ENCODE data around the gene TMEM108. TPM values are rescaled to one million over a fixed set of nuclear protein-coding genes. Genes with fewer than 3 reads are reported as not detected.

TMEM108 gene
- total RNA-seq, 4 donors from 2014 or later: 0.54 to 2.9 (median 1.4) TPM

GRCh38 chr3:133301731-133302130 is 263.5 kb downstream of the TMEM108 start:
- TF ChIP-seq POLR2A (IDR thresholded peaks at IDR 0.05): no peak
- TF ChIP-seq CTCF (IDR thresholded peaks at IDR 0.05): no peak
- no peak overlapping the region for H3K4me3 ChIP-seq (ENCODE audit: low read depth, poor library complexity, severe bottlenecking)
- intact Hi-C loops (cut with DNase I; ENCODE audit: low total_unique reads): no loop called here
- DNase-seq (ENCODE audit: low spot score in 2 of 2): no peak

- intact Hi-C loops (cut with DNase I; ENCODE audit: low total_unique reads): no loop called here
- WGBS, 2 donors: 93 to 94% methylated on average over 1 of the region's 1 CpG
These were observed 265.2 kb downstream of the TMEM108 start for GRCh38 chr3:133303430-133303829.

DNA sequence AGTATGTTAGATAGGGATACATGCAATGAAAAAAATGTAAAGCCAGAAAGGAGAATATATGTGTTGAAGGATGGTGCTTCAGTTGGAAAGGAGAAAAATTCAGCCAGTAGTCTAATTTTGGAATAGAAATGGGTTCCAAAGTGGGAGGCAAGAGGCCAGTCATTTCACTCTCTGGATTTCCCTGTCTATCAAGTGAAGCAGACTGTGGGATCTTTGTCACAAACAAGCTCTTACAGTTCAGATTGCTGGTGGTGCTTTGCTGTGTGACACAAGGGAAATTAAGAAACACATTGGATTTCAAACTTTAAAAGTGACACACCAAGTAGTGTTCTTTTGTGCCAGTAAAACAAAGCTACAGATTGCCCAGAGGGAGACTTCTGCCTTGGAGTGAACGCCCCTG is 279.7 kb downstream of the TMEM108 start:
- no peak for TF ChIP-seq CTCF (IDR thresholded peaks at IDR 0.05)
- no peak for TF ChIP-seq POLR2A (IDR thresholded peaks at IDR 0.05)
- DNase-seq (ENCODE audit: low spot score in 2 of 2): no peak
- no peak overlapping the region for H3K4me3 ChIP-seq (ENCODE audit: low read depth, poor library complexity, severe bottlenecking)
- intact Hi-C loops (cut with DNase I; ENCODE audit: low total_unique reads): no loop called here
- WGBS, 2 donors: 71 to 81% methylated on average over 1 of the region's 1 CpG

More at GRCh38 chr3:133303430-133303829, 265.2 kb downstream of the TMEM108 start:
- no peak for DNase-seq (ENCODE audit: low spot score in 2 of 2)
- no peak overlapping the region for H3K4me3 ChIP-seq (ENCODE audit: low read depth, poor library complexity, severe bottlenecking)
- no peak for TF ChIP-seq POLR2A (IDR thresholded peaks at IDR 0.05)
- TF ChIP-seq CTCF (IDR thresholded peaks at IDR 0.05): no peak

DNA sequence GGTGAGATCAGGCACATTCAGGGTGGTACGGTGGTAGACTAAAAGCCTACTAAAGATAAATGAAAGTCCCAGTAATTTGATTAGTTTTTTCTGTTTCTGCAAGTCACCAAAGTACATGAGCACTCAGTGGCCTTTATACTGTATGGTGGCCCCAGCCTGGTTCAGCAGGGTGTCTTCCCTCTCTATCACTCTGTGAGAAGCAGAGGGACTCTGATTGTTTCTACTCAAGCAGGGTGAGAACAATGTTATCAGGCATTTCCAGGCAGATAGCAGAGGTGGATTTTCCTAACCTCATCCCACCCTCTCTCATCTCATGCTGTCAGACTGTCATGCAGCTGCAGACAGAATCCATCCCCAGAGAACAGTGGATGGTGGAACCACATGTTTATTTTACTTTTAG is 290.2 kb downstream of the TMEM108 start:
- DNase-seq (ENCODE audit: low spot score in 2 of 2): no peak
- no peak overlapping the region for H3K4me3 ChIP-seq (ENCODE audit: low read depth, poor library complexity, severe bottlenecking)
- 82 to 85% methylated on average over 1 of the region's 1 CpG for WGBS, 2 donors
- intact Hi-C loops (cut with DNase I; ENCODE audit: low total_unique reads): no loop called here
- TF ChIP-seq CTCF (IDR thresholded peaks at IDR 0.05): no peak
- TF ChIP-seq POLR2A (IDR thresholded peaks at IDR 0.05): no peak

DNA sequence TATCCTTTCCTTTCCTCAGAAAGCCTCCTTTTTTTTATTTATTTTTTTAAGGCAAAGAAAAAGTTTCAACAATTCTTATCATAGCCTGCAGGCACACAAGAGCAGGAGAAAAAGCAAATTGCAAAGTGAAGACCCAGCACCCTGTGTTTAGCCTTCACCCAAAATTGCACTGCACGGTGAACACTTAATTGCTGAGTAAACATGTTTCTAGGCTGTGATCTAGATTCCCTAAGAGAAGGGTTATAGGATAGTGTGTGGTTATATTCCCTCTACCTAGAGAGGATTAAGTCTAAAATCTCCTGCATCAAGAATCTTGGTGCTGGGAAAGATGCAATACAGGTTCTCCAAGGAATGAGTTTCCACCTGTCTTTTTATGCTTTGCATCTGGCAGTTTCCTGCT is 291.4 kb downstream of the TMEM108 start:
- TF ChIP-seq CTCF (IDR thresholded peaks at IDR 0.05) (no peak), POLR2A (IDR thresholded peaks at IDR 0.05) (no peak)
- WGBS, 2 donors: 28 to 36% methylated on average over 1 of the region's 1 CpG

GRCh38 chr3:133330065-133330464 is 291.9 kb downstream of the TMEM108 start:
- no peak for DNase-seq (ENCODE audit: low spot score in 2 of 2)
- intact Hi-C loops (cut with DNase I; ENCODE audit: low total_unique reads): no loop called here
- TF ChIP-seq CTCF (IDR thresholded peaks at IDR 0.05): no peak
- TF ChIP-seq POLR2A (IDR thresholded peaks at IDR 0.05): no peak
- no peak overlapping the region for H3K4me3 ChIP-seq (ENCODE audit: low read depth, poor library complexity, severe bottlenecking)
- WGBS, 2 donors: 44 to 47% methylated on average over 1 of the region's 1 CpG

More for the DNA sequence above, 291.4 kb downstream of the TMEM108 start:
- H3K4me3 ChIP-seq (ENCODE audit: low read depth, poor library complexity, severe bottlenecking): no peak overlapping the region
- no peak for DNase-seq (ENCODE audit: low spot score in 2 of 2)
- intact Hi-C loops (cut with DNase I; ENCODE audit: low total_unique reads): no loop called here

Data from lower leg skin (tissue), 4 donors.